Liver (tissue), 9 donors: ENCODE data around the gene PANK2. TPM values are rescaled to one million over a fixed set of nuclear protein-coding genes. Genes with fewer than 3 reads are reported as not detected.

ENCODE experiments used
- DNase-seq: peaks from one replicate; pipeline ENCODE4 v3.0.0-alpha.2; 2017; ENCODE audit warnings: low spot score
- H3K27ac ChIP-seq, 2 donors: one replicate each; pipeline ENCODE4 v1.7.0; 2013; ENCODE audit warnings: inconsistent platforms in 2 of 2, low read length in 2 of 2, control low read depth in 1 of 2, low read depth in 1 of 2, mild to moderate bottlenecking in 1 of 2
- H3K27me3 ChIP-seq, 4 donors: one replicate each; pipeline versions ENCODE4 v1.6.1 to v1.7.0; 2013; ENCODE audit warnings: low read length in 3 of 4, inconsistent platforms in 1 of 4, mild to moderate bottlenecking in 1 of 4, moderate library complexity in 1 of 4; ENCODE audit not compliant: control insufficient read depth in 4 of 4, insufficient read depth in 4 of 4
- H3K36me3 ChIP-seq, 4 donors: one replicate each; pipeline versions ENCODE4 v1.6.1 to v1.7.0; 2013; ENCODE audit warnings: low read length in 3 of 4, mild to moderate bottlenecking in 3 of 4, low read depth in 1 of 4, moderate library complexity in 1 of 4; ENCODE audit not compliant: control insufficient read depth in 4 of 4, insufficient read depth in 3 of 4
- H3K4me1 ChIP-seq, 4 donors: one replicate each; pipeline versions ENCODE4 v1.6.1 to v1.7.0; 2013; ENCODE audit warnings: low read length in 3 of 4, mild to moderate bottlenecking in 3 of 4, moderate library complexity in 1 of 4; ENCODE audit not compliant: control insufficient read depth in 4 of 4, insufficient read depth in 4 of 4
- H3K4me3 ChIP-seq, 3 donors: one replicate each; pipeline versions ENCODE4 v1.6.1 to v1.7.0; 2013; ENCODE audit warnings: low read length in 3 of 3, control low read depth in 1 of 3, low read depth in 1 of 3, mild to moderate bottlenecking in 1 of 3
- H3K9ac ChIP-seq, 2 donors: one replicate each; pipeline ENCODE4 v1.7.0; 2013; ENCODE audit warnings: low read length in 2 of 2, mild to moderate bottlenecking in 2 of 2, moderate library complexity in 2 of 2, control low read depth in 1 of 2, low read depth in 1 of 2
- H3K9me3 ChIP-seq, 4 donors: one replicate each; pipeline versions ENCODE4 v1.6.1 to v1.7.0; 2013; ENCODE audit warnings: low read length in 3 of 4; ENCODE audit not compliant: control insufficient read depth in 4 of 4
- EGR1 ChIP-seq, 2 donors: IDR thresholded peaks; 2 replicates each; pipeline ENCODE4 v1.6.1; 2016 to 2018; ENCODE audit warnings: antibody characterized with exemption in 2 of 2, low read depth in 2 of 2
- FOXA1 ChIP-seq: IDR thresholded peaks from 2 replicates; pipeline ENCODE4 v1.6.1; 2016; ENCODE audit warnings: antibody characterized with exemption
- FOXA2 ChIP-seq: IDR thresholded peaks from 2 replicates; pipeline ENCODE4 v1.6.1; 2016; ENCODE audit warnings: antibody characterized with exemption
- GABPA ChIP-seq, 2 donors: IDR thresholded peaks in 1 of 2; conservative IDR thresholded peaks in 1 of 2; 2 replicates each; pipeline ENCODE4 v1.6.1; 2016; ENCODE audit warnings: antibody characterized with exemption in 2 of 2, mild to moderate bottlenecking in 1 of 2, moderate library complexity in 1 of 2
- HNF4A ChIP-seq, 2 donors: conservative IDR thresholded peaks; 2 replicates each; pipeline ENCODE4 v1.6.1; 2016; ENCODE audit warnings: antibody characterized with exemption in 2 of 2, mild to moderate bottlenecking in 2 of 2
- HNF4G ChIP-seq: IDR thresholded peaks from 2 replicates; pipeline ENCODE4 v1.6.1; 2016; ENCODE audit warnings: antibody characterized with exemption
- JUND ChIP-seq, 2 donors: IDR thresholded peaks; 2 replicates each; pipeline ENCODE4 v1.6.1; 2016; ENCODE audit warnings: antibody characterized with exemption in 2 of 2
- NR2F2 ChIP-seq: IDR thresholded peaks from 2 replicates; pipeline ENCODE4 v1.6.1; 2016; ENCODE audit warnings: antibody characterized with exemption
- RAD21 ChIP-seq, 2 donors: IDR thresholded peaks; 2 replicates each; pipeline ENCODE4 v1.6.1; 2016; ENCODE audit warnings: antibody characterized with exemption in 2 of 2, mild to moderate bottlenecking in 2 of 2
- RXRA ChIP-seq, 2 donors: IDR thresholded peaks; 2 replicates each; pipeline ENCODE4 v1.6.1; 2017 to 2018; ENCODE audit warnings: antibody characterized with exemption in 2 of 2, mild to moderate bottlenecking in 1 of 2
- SP1 ChIP-seq: IDR thresholded peaks from 2 replicates; pipeline ENCODE4 v1.6.1; 2018; ENCODE audit warnings: antibody characterized with exemption, mild to moderate bottlenecking
- TAF1 ChIP-seq: conservative IDR thresholded peaks from 2 replicates; pipeline ENCODE4 v1.6.1; 2016; ENCODE audit warnings: antibody characterized with exemption, mild to moderate bottlenecking
- YY1 ChIP-seq: IDR thresholded peaks from 2 replicates; pipeline ENCODE4 v1.6.1; 2016; ENCODE audit warnings: antibody characterized with exemption, mild to moderate bottlenecking
- WGBS: extraction: QIAGEN DNeasy Blood & Tissue Kit; methylation state at CpG from one replicate; pipeline ENCODE4 v1.1.7; 2013; 5-methylcytosine and 5-hydroxymethylcytosine counted together
- polyA plus RNA-seq, 2 donors: library from polyadenylated mRNA; stranded (reverse) in 1 of 2; unstranded in 1 of 2; fragments of 200-250 nt in 1 of 2; fragments of >200 nt in 1 of 2; fragmentation: Nextera tagmentation in 1 of 2; extraction: Ambion mirVana in 1 of 2; gene quantifications; one replicate each; pipeline versions ENCODE4 v1.2.1 to v1.2.3, GENCODE V29; 2013 to 2015
- total RNA-seq, 2 donors: library from RNA; depleted of rRNA; stranded (reverse); fragments of >200 nt; gene quantifications; one replicate each; pipeline ENCODE4 v1.2.3, GENCODE V29; 2014
- TF ChIP-seq, protein P1 (sequence below): IDR thresholded peaks from 2 replicates; pipeline ENCODE4 v1.6.1; 2016; ENCODE audit warnings: antibody characterized with exemption
- TF ChIP-seq, protein P2 (sequence below): IDR thresholded peaks from 2 replicates; pipeline ENCODE4 v1.6.1; 2016; ENCODE audit warnings: antibody characterized with exemption
- TF ChIP-seq, protein P3 (sequence below): IDR thresholded peaks from 2 replicates; pipeline ENCODE4 v1.6.1; 2016; ENCODE audit warnings: antibody characterized with exemption, mild to moderate bottlenecking
- TF ChIP-seq, protein P4 (sequence below): fragments of 150-350 bp; IDR thresholded peaks from 2 replicates; pipeline ENCODE4 v1.5.1; 2017; ENCODE audit warnings: improper control_type of control experiment, low read depth, low read length; ENCODE audit not compliant: missing input control
- TF ChIP-seq, protein P5 (sequence below): IDR thresholded peaks from 2 replicates; pipeline ENCODE4 v1.6.1; 2016; ENCODE audit warnings: antibody characterized with exemption
- donor health status: healthy.
- donor health status: healthy.
- donor health status: healthy.
- donor health status: healthy.
- donor health status: healthy.

The PANK2 gene
- total and polyA plus RNA-seq, 4 donors = 10.6 to 27.7 (median 15.9) TPM

DNA sequence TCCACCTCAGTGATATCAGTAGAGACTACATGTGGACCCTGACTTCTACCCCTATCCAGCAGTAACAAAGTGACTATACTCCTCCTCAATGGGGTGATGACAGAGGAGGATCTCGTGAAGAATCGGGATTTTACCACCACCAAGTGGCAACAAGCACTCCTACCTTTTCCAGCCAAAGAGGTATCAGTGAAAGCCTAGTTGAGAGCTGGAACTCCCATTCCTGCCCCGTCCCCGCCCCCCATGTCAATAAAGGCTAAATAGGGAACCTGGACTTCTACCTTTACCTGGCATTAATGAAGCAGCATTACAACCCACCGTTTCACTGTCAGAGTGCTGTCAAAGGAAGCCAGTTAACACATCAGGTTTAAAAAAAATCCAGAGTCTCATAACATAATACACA lies 80.8 kb downstream of the PANK2 start (continued):
- TF ChIP-seq, protein P1, sequence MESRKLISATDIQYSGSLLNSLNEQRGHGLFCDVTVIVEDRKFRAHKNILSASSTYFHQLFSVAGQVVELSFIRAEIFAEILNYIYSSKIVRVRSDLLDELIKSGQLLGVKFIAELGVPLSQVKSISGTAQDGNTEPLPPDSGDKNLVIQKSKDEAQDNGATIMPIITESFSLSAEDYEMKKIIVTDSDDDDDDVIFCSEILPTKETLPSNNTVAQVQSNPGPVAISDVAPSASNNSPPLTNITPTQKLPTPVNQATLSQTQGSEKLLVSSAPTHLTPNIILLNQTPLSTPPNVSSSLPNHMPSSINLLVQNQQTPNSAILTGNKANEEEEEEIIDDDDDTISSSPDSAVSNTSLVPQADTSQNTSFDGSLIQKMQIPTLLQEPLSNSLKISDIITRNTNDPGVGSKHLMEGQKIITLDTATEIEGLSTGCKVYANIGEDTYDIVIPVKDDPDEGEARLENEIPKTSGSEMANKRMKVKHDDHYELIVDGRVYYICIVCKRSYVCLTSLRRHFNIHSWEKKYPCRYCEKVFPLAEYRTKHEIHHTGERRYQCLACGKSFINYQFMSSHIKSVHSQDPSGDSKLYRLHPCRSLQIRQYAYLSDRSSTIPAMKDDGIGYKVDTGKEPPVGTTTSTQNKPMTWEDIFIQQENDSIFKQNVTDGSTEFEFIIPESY = peak; percentile 61
- TF ChIP-seq NR2F2 = no peak

DNA sequence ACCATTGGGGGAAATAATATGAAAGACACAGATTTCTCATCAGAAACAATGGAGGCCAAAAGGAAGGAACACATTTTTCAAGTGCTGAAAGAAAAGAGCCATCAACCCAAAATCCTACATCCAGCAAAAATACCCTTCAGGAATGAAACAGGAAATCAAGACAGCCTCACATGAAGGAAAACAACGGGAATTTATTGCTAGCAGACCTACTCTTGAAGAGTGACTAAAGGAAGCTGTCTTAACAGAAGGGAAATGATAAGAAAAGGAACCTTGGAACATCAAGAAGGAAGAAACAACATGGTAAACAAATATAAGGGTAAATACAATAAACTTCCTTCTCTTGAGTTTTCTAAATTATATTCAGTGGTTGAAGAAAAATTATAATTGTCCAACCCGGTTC lies 82.0 kb downstream of the PANK2 start:
- Histone ChIP-seq H3K4me3 (no peak overlapping the region), H3K27me3 (no peaks in the 10 kb centered on the region), H3K4me1 (peaks cover 0 to 25% (median 7%) of the 10 kb centered on the region in 4 donors), H3K9ac (no peak overlapping the region), H3K27ac (peak overlapping the region in 1 of 2 donors; percentile 12), H3K9me3 (no peaks in the 10 kb centered on the region), H3K36me3 (no peaks in the 10 kb centered on the region)
- 77% methylated on average over 2 of the region's 2 CpGs for WGBS
- DNase-seq = no peak
- no peak for TF ChIP-seq EGR1 (IDR thresholded peaks at IDR 0.05; ENCODE audit: low read depth in 2 of 2)
- TF ChIP-seq, protein P2, sequence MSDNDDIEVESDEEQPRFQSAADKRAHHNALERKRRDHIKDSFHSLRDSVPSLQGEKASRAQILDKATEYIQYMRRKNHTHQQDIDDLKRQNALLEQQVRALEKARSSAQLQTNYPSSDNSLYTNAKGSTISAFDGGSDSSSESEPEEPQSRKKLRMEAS = no peak
- TF ChIP-seq, protein P3, sequence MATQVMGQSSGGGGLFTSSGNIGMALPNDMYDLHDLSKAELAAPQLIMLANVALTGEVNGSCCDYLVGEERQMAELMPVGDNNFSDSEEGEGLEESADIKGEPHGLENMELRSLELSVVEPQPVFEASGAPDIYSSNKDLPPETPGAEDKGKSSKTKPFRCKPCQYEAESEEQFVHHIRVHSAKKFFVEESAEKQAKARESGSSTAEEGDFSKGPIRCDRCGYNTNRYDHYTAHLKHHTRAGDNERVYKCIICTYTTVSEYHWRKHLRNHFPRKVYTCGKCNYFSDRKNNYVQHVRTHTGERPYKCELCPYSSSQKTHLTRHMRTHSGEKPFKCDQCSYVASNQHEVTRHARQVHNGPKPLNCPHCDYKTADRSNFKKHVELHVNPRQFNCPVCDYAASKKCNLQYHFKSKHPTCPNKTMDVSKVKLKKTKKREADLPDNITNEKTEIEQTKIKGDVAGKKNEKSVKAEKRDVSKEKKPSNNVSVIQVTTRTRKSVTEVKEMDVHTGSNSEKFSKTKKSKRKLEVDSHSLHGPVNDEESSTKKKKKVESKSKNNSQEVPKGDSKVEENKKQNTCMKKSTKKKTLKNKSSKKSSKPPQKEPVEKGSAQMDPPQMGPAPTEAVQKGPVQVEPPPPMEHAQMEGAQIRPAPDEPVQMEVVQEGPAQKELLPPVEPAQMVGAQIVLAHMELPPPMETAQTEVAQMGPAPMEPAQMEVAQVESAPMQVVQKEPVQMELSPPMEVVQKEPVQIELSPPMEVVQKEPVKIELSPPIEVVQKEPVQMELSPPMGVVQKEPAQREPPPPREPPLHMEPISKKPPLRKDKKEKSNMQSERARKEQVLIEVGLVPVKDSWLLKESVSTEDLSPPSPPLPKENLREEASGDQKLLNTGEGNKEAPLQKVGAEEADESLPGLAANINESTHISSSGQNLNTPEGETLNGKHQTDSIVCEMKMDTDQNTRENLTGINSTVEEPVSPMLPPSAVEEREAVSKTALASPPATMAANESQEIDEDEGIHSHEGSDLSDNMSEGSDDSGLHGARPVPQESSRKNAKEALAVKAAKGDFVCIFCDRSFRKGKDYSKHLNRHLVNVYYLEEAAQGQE = no peak
- TF ChIP-seq, protein P4, sequence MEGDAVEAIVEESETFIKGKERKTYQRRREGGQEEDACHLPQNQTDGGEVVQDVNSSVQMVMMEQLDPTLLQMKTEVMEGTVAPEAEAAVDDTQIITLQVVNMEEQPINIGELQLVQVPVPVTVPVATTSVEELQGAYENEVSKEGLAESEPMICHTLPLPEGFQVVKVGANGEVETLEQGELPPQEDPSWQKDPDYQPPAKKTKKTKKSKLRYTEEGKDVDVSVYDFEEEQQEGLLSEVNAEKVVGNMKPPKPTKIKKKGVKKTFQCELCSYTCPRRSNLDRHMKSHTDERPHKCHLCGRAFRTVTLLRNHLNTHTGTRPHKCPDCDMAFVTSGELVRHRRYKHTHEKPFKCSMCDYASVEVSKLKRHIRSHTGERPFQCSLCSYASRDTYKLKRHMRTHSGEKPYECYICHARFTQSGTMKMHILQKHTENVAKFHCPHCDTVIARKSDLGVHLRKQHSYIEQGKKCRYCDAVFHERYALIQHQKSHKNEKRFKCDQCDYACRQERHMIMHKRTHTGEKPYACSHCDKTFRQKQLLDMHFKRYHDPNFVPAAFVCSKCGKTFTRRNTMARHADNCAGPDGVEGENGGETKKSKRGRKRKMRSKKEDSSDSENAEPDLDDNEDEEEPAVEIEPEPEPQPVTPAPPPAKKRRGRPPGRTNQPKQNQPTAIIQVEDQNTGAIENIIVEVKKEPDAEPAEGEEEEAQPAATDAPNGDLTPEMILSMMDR = no peak
- TF ChIP-seq SP1 = no peak
- TF ChIP-seq, protein P1 = no peak
- TF ChIP-seq YY1 = no peak
- TF ChIP-seq, protein P5, sequence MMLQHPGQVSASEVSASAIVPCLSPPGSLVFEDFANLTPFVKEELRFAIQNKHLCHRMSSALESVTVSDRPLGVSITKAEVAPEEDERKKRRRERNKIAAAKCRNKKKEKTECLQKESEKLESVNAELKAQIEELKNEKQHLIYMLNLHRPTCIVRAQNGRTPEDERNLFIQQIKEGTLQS = no peak
- no peak for TF ChIP-seq HNF4A (conservative IDR thresholded peaks at IDR 0.05)
- no peak for TF ChIP-seq JUND (IDR thresholded peaks at IDR 0.05)
- no peak for TF ChIP-seq FOXA2
- no peak for TF ChIP-seq TAF1
- no peak for TF ChIP-seq RAD21 (IDR thresholded peaks at IDR 0.05)
- no peak for TF ChIP-seq NR2F2
- no peak for TF ChIP-seq FOXA1
- TF ChIP-seq HNF4G = no peak
- no peak for TF ChIP-seq GABPA (IDR thresholded peaks at IDR 0.05 in 1 of 2, conservative IDR thresholded peaks at IDR 0.05 in 1 of 2)
- TF ChIP-seq RXRA (IDR thresholded peaks at IDR 0.05) = no peak
